A549 treated with ZK216348 at 1 μM for 4 hours (cell line): ENCODE measurements around the gene MBIP. TPM values are rescaled to one million over a fixed set of nuclear protein-coding genes. Genes with fewer than 3 reads are reported as not detected.

ENCODE experiments used
- total RNA-seq: library from RNA; stranded (reverse); fragments of 200-300 nt; extraction: Qiagen RNA extraction; gene quantifications from 5 replicates; pipeline ENCODE4 v1.2.3, GENCODE V29; 2022; ENCODE audit warnings: low read depth

MBIP gene
- 11.3 to 21.2 TPM (median 15.2 TPM) in 5 replicates for total RNA-seq

GRCh38 chr14:36320200-36320896 lies at the start of gene MBIP:
Gene MBIP, minus strand, starts transcription at chr14:36320637. Its CDS starts 49 bp downstream, at chr14:36320588.

Other genes starting within 250 kb of the MBIP start
- not detected in 5 replicates for gene PTCSC3, start 143.9 kb downstream of the MBIP start, total RNA-seq
- gene NKX2-1, start 199.6 kb upstream of the MBIP start, total RNA-seq = 0.11 TPM in 1 of 5 replicates, not detected in the others